Ishikawa (cell line): Measurements from ENCODE around the gene CFAP91.

Experiments
- CREB1 ChIP-seq: IDR thresholded peaks from 2 replicates; pipeline ENCODE4 v1.6.1; 2012; ENCODE audit warnings: low read depth
- EP300 ChIP-seq: IDR thresholded peaks from 2 replicates; pipeline ENCODE4 v1.6.1; 2012; ENCODE audit warnings: borderline replicate concordance
- RAD21 ChIP-seq: IDR thresholded peaks from 2 replicates; pipeline ENCODE4 v1.6.1; 2012; ENCODE audit warnings: low read depth
- TAF1 ChIP-seq: IDR thresholded peaks from 2 replicates; pipeline ENCODE4 v1.6.1; 2012; ENCODE audit warnings: low read depth, mild to moderate bottlenecking
- TCF12 ChIP-seq: IDR thresholded peaks from 2 replicates; pipeline ENCODE4 v1.6.1; 2012; ENCODE audit warnings: low read depth
- YY1 ChIP-seq: IDR thresholded peaks from 2 replicates; pipeline ENCODE4 v1.6.1; 2012; ENCODE audit warnings: low read depth
- TF ChIP-seq, protein P1 (sequence below): IDR thresholded peaks from 2 replicates; pipeline ENCODE4 v1.6.1; 2012
- TF ChIP-seq, protein P2 (sequence below): IDR thresholded peaks from 2 replicates; pipeline ENCODE4 v1.6.1; 2012; ENCODE audit warnings: low read depth, mild to moderate bottlenecking

DNA sequence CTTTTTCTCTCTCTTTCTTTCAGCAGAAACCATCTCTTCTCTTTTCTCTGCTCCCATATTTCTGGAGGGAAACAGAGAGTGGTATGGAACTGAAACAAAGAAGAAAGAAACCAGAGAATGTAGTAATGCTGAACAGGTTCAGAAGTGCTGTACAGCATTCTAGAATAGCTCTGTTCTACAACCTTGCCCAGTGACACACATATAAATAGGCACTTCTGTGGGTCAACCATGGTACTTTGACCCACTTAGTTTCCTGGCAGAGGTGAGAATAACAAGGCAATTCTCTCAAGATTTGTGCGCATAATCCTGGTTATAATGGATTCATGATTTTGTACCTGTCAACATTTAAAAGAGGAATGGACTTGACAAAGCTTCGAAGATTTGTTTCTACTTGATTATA is 12.3 kb downstream of the CFAP91 start:
- TF ChIP-seq YY1 (no peak), TCF12 (no peak), TAF1 (no peak), CREB1 (no peak), RAD21 (no peak), EP300 (no peak)
- TF ChIP-seq, protein P1, sequence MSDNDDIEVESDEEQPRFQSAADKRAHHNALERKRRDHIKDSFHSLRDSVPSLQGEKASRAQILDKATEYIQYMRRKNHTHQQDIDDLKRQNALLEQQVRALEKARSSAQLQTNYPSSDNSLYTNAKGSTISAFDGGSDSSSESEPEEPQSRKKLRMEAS, result no peak
- TF ChIP-seq, protein P2, sequence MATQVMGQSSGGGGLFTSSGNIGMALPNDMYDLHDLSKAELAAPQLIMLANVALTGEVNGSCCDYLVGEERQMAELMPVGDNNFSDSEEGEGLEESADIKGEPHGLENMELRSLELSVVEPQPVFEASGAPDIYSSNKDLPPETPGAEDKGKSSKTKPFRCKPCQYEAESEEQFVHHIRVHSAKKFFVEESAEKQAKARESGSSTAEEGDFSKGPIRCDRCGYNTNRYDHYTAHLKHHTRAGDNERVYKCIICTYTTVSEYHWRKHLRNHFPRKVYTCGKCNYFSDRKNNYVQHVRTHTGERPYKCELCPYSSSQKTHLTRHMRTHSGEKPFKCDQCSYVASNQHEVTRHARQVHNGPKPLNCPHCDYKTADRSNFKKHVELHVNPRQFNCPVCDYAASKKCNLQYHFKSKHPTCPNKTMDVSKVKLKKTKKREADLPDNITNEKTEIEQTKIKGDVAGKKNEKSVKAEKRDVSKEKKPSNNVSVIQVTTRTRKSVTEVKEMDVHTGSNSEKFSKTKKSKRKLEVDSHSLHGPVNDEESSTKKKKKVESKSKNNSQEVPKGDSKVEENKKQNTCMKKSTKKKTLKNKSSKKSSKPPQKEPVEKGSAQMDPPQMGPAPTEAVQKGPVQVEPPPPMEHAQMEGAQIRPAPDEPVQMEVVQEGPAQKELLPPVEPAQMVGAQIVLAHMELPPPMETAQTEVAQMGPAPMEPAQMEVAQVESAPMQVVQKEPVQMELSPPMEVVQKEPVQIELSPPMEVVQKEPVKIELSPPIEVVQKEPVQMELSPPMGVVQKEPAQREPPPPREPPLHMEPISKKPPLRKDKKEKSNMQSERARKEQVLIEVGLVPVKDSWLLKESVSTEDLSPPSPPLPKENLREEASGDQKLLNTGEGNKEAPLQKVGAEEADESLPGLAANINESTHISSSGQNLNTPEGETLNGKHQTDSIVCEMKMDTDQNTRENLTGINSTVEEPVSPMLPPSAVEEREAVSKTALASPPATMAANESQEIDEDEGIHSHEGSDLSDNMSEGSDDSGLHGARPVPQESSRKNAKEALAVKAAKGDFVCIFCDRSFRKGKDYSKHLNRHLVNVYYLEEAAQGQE, result no peak
